Hepatocyte (in vitro differentiated cells): ENCODE data around the gene NKX1-1. TPM values are rescaled to one million over a fixed set of nuclear protein-coding genes. Genes with fewer than 3 reads are reported as not detected.

Experiments used
- DNase-seq: peaks from one replicate; pipeline ENCODE4 v3.0.0-alpha.2; 2016; ENCODE audit warnings: low spot score
- H2AFZ ChIP-seq: fragments of 200-600 bp; sonication (generic); 2 replicates; pipeline ENCODE4 v1.6.0; 2016; ENCODE audit warnings: antibody characterized with exemption, mild to moderate bottlenecking
- H3K27ac ChIP-seq: fragments of 200-600 bp; sonication (generic); 2 replicates; pipeline ENCODE4 v1.5.1; 2016; ENCODE audit warnings: mild to moderate bottlenecking
- H3K27me3 ChIP-seq: fragments of 200-600 bp; sonication (generic); 2 replicates; pipeline ENCODE4 v1.6.1; 2016
- H3K36me3 ChIP-seq: fragments of 200-600 bp; sonication (generic); replicated peaks from 2 replicates; pipeline ENCODE4 v1.5.1; 2016; ENCODE audit warnings: low read depth; ENCODE audit not compliant: insufficient read depth
- H3K4me1 ChIP-seq: fragments of 200-600 bp; sonication (generic); 2 replicates; pipeline ENCODE4 v1.5.1; 2016; ENCODE audit warnings: mild to moderate bottlenecking, moderate library complexity; ENCODE audit not compliant: insufficient read depth
- H3K4me2 ChIP-seq: fragments of 200-600 bp; sonication (generic); 2 replicates; pipeline ENCODE4 v1.6.0; 2016
- H3K4me3 ChIP-seq: fragments of 200-600 bp; sonication (generic); 2 replicates; pipeline ENCODE4 v1.5.1; 2016; ENCODE audit warnings: mild to moderate bottlenecking
- H3K79me2 ChIP-seq: fragments of 200-600 bp; sonication (generic); 2 replicates; pipeline ENCODE4 v1.6.0; 2017; ENCODE audit warnings: mild to moderate bottlenecking
- H3K9me2 ChIP-seq: fragments of 200-600 bp; sonication (generic); replicated peaks from 2 replicates; pipeline ENCODE4 v1.6.0; 2017; ENCODE audit warnings: mild to moderate bottlenecking; ENCODE audit not compliant: insufficient read depth
- H3K9me3 ChIP-seq: fragments of 200-600 bp; sonication (generic); 2 replicates; pipeline ENCODE4 v1.5.1; 2016; ENCODE audit warnings: low read depth, mild to moderate bottlenecking
- H4K20me1 ChIP-seq: fragments of 200-600 bp; sonication (generic); 2 replicates; pipeline ENCODE4 v1.6.0; 2016; ENCODE audit warnings: mild to moderate bottlenecking; ENCODE audit not compliant: insufficient read depth, poor library complexity, severe bottlenecking
- EZH2 ChIP-seq: fragments of 200-600 bp; sonication (generic); IDR thresholded peaks from 2 replicates; pipeline ENCODE4 v1.6.1; 2016; ENCODE audit warnings: antibody characterized with exemption, mild to moderate bottlenecking, borderline replicate concordance
- EZH2phosphoT487 ChIP-seq: fragments of 200-600 bp; sonication (generic); IDR thresholded peaks from one replicate; pipeline ENCODE4 v1.6.1; 2018; ENCODE audit warnings: antibody characterized with exemption, mild to moderate bottlenecking, low read depth, moderate library complexity; ENCODE audit not compliant: unreplicated experiment, severe bottlenecking
- WGBS: methylation state at CpG from one replicate; pipeline ENCODE4 v1.1.6; 2016; ENCODE audit warnings: low lambda C conversion rate; ENCODE audit errors: missing lambda C conversion rate; 5-methylcytosine and 5-hydroxymethylcytosine counted together
- polyA plus RNA-seq: library from polyadenylated mRNA; unstranded; fragments of >200 nt; fragmentation: Nextera tagmentation; extraction: Ambion mirVana; gene quantifications from 2 replicates; pipeline ENCODE4 v1.2.1, GENCODE V29; 2016
- total RNA-seq: library from RNA; depleted of rRNA; stranded (reverse); fragments of >200 nt; gene quantifications from 2 replicates; pipeline ENCODE4 v1.2.3, GENCODE V29; 2014
- TF ChIP-seq, protein P1 (sequence below): fragments of 200-600 bp; sonication (generic); IDR thresholded peaks from 2 replicates; pipeline ENCODE4 v1.5.1; 2016; ENCODE audit warnings: antibody characterized with exemption, mild to moderate bottlenecking; ENCODE audit not compliant: poor library complexity

NKX1-1 gene
- total and polyA plus RNA-seq, 2 experiments from 2014 or later: not detected

DNA sequence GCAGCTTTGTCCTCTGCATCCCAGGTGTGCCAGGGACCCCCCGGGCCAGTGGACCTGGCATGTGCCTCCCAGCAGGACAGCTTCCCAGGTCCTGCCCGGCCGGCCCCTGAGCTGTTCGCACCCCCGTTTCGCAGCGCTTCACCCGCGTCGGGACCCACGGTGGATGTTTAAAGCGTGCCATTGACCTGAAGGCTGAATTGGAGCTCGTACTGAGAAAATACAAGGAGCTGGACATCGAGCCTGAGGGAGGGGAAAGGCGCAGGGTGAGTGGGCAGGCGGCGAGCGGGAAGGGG lies 51.3 kb downstream of the NKX1-1 start:
- Histone ChIP-seq H3K36me3 (no peaks in the 10 kb centered on the region), H3K4me3 (no peak overlapping the region), H3K9me3 (no peaks in the 10 kb centered on the region), H3K27ac (no peak overlapping the region), H4K20me1 (no peaks in the 10 kb centered on the region), H3K4me2 (no peak overlapping the region), H3K79me2 (peaks cover 13% of the 10 kb centered on the region), H3K4me1 (no peaks in the 10 kb centered on the region), H3K9me2 (no peaks in the 10 kb centered on the region), H3K27me3 (no peaks in the 10 kb centered on the region), H2AFZ (no peak overlapping the region)
- 97% methylated on average over 12 of the region's 18 CpGs for WGBS
- DNase-seq: no peak
- TF ChIP-seq EZH2phosphoT487 (no peak), EZH2 (no peak)
- TF ChIP-seq, protein P1, sequence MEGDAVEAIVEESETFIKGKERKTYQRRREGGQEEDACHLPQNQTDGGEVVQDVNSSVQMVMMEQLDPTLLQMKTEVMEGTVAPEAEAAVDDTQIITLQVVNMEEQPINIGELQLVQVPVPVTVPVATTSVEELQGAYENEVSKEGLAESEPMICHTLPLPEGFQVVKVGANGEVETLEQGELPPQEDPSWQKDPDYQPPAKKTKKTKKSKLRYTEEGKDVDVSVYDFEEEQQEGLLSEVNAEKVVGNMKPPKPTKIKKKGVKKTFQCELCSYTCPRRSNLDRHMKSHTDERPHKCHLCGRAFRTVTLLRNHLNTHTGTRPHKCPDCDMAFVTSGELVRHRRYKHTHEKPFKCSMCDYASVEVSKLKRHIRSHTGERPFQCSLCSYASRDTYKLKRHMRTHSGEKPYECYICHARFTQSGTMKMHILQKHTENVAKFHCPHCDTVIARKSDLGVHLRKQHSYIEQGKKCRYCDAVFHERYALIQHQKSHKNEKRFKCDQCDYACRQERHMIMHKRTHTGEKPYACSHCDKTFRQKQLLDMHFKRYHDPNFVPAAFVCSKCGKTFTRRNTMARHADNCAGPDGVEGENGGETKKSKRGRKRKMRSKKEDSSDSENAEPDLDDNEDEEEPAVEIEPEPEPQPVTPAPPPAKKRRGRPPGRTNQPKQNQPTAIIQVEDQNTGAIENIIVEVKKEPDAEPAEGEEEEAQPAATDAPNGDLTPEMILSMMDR: no peak

DNA sequence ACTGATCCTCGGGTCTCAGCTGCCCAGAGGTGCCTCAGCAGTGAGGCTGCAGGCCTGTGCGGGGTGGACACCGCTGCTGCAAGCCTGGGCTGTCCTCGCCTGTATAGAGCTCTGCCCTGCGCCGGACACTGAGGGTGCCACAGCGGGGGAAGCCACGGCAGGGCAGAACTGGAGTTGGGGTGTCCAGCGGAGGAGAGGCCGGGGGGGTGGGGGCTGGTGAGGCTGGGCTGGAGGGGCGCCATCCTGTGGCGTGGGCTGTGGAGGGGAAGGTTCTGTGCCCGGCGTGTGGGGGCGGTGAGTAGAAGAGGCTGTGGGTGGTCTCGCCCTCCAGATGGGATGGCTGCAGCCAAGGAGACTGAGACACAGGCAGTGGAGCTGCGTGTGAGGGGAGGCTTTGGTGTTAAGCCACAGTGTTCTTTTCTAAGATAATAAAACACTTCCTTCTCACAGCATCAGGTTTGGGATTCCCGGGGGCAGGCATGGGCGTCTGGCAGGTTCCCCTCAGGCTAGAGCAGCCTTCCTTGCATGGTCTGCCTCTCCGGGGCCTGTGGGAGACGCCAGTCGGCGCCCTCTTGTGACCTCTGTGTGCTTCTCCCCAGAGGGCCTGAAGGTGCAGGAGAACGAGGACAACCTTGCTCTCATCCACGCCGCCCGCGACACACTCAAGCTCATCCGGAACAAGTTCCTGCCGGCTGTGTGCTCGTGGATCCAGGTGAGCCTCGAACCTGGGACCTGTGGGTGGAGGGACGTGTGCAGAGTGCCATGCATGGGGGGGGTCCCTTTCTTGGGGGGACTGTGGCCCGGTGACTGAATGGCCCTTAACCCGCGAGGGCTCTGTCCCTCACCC lies 51.9 kb downstream of the NKX1-1 start:
- no peak overlapping the region for H3K4me2 ChIP-seq
- no peaks in the 10 kb centered on the region for H3K9me3 ChIP-seq
- H3K36me3 ChIP-seq: no peaks in the 10 kb centered on the region
- no peak overlapping the region for H3K4me3 ChIP-seq
- no peak overlapping the region for H2AFZ ChIP-seq
- 91% methylated on average over 23 of the region's 36 CpGs for WGBS
- no peaks in the 10 kb centered on the region for H3K27me3 ChIP-seq
- no peaks in the 10 kb centered on the region for H4K20me1 ChIP-seq
- H3K27ac ChIP-seq: no peak overlapping the region
- TF ChIP-seq EZH2 (no peak), EZH2phosphoT487 (no peak)
- TF ChIP-seq, protein P1: no peak
- H3K9me2 ChIP-seq: no peaks in the 10 kb centered on the region
- DNase-seq: no peak
- peaks cover 19% of the 10 kb centered on the region for H3K79me2 ChIP-seq
- no peaks in the 10 kb centered on the region for H3K4me1 ChIP-seq

DNA sequence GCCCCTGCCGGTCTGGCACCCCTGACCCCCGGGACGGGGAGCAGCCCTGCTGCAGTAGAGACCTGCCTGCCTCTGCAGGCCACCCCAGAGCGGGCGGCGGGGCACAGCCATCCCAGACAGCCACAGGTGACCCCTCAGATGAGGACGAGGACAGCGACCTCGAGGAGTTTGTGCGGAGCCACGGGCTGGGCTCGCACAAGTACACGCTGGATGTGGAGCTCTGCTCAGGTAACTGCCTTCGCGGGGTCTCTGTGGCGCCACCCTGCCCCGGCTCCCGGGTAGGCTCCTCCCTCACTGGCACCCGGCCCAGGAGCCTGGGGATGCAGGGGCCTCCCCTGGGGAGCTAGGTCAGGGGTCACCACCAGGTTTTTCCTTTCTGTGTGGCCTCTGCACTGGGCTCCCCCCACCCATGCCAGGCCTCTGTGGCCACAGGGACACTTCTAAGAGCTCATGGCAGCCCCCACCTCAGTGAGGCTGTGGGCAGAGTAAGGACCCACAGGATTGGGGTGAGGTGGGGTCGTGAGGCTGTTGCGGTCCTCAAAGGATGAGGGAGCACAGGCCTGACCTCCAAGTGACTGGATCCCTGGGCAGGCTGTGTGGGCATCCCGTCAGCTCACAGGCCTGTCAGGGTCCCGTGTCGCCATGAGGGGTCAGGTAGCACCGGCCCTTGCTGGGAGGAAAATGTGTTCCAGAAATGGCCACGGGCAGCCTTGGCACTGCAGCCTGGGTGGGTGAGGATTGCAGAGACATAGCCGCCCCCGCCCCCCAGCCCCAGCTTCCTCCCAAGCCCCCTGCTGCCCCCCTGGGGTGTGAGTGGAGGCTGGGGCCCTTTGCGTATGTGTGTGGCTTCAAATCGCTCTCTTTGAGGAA lies 52.8 kb downstream of the NKX1-1 start:
- no peak overlapping the region for H3K4me2 ChIP-seq
- H3K9me3 ChIP-seq: no peaks in the 10 kb centered on the region
- 95% methylated on average over 30 of the region's 30 CpGs for WGBS
- TF ChIP-seq, protein P1: no peak
- TF ChIP-seq EZH2phosphoT487 (no peak), EZH2 (no peak)
- DNase-seq: no peak
- H3K4me1 ChIP-seq: peaks cover 5% of the 10 kb centered on the region
- no peaks in the 10 kb centered on the region for H3K36me3 ChIP-seq
- no peaks in the 10 kb centered on the region for H4K20me1 ChIP-seq
- H3K4me3 ChIP-seq: no peak overlapping the region
- H3K27me3 ChIP-seq: no peaks in the 10 kb centered on the region
- no peaks in the 10 kb centered on the region for H3K9me2 ChIP-seq
- no peak overlapping the region for H3K27ac ChIP-seq
- H3K79me2 ChIP-seq: peaks cover 28% of the 10 kb centered on the region
- H2AFZ ChIP-seq: no peak overlapping the region

Other genes starting within 250 kb of the NKX1-1 start
- 308 and 403 TPM in 2 replicates for gene SPON2, start 233.9 kb downstream of the NKX1-1 start, total RNA-seq
- 1,210 and 1,380 TPM in 2 replicates for gene SPON2, start 233.9 kb downstream of the NKX1-1 start, polyA plus RNA-seq
- 129 and 169 TPM in 2 replicates for gene CTBP1, start 157.3 kb downstream of the NKX1-1 start, total RNA-seq
- 147 and 179 TPM in 2 replicates for gene CTBP1, start 157.3 kb downstream of the NKX1-1 start, polyA plus RNA-seq
- gene MAEA, start 116.6 kb downstream of the NKX1-1 start, total RNA-seq: 63.8 and 66.6 TPM in 2 replicates
- gene MAEA, start 116.6 kb downstream of the NKX1-1 start, polyA plus RNA-seq: 69.6 and 73.2 TPM in 2 replicates
- gene UVSSA, start 59.2 kb downstream of the NKX1-1 start, total RNA-seq: 5.3 and 11.0 TPM in 2 replicates
- gene UVSSA, start 59.2 kb downstream of the NKX1-1 start, polyA plus RNA-seq: 10.6 and 12.3 TPM in 2 replicates